ENCODE results near the gene ACOX1.

DNA sequence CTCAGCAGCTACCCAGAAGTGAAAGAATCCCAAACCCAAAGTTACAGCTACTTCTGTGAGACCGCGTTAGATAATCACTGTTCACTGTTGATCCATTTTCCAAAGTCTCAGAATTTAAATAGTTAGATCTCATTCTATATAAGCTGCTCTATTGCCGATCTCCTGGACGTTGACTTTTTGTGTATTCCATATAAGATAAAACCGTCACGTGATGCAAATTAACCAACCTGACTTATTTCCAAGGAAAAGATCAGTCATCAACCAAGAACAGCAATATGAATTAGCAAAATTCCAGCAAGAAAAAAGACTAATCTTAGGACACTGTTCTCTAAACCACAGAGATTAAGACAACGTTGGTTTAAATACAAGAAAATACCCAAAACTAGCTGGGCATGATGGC is 8.3 kb downstream of the ACOX1 start:
- TF ChIP-seq, protein P1, sequence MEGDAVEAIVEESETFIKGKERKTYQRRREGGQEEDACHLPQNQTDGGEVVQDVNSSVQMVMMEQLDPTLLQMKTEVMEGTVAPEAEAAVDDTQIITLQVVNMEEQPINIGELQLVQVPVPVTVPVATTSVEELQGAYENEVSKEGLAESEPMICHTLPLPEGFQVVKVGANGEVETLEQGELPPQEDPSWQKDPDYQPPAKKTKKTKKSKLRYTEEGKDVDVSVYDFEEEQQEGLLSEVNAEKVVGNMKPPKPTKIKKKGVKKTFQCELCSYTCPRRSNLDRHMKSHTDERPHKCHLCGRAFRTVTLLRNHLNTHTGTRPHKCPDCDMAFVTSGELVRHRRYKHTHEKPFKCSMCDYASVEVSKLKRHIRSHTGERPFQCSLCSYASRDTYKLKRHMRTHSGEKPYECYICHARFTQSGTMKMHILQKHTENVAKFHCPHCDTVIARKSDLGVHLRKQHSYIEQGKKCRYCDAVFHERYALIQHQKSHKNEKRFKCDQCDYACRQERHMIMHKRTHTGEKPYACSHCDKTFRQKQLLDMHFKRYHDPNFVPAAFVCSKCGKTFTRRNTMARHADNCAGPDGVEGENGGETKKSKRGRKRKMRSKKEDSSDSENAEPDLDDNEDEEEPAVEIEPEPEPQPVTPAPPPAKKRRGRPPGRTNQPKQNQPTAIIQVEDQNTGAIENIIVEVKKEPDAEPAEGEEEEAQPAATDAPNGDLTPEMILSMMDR (IDR thresholded peaks at IDR 0.05) = no peak
- no peak for TF ChIP-seq POLR2A (IDR thresholded peaks at IDR 0.05)
